ENCODE measurements around the gene SH3GL1.
A peak's percentile ranks its signal among the peaks of the same experiment; 100 is the strongest.

SH3GL1 gene

DNA sequence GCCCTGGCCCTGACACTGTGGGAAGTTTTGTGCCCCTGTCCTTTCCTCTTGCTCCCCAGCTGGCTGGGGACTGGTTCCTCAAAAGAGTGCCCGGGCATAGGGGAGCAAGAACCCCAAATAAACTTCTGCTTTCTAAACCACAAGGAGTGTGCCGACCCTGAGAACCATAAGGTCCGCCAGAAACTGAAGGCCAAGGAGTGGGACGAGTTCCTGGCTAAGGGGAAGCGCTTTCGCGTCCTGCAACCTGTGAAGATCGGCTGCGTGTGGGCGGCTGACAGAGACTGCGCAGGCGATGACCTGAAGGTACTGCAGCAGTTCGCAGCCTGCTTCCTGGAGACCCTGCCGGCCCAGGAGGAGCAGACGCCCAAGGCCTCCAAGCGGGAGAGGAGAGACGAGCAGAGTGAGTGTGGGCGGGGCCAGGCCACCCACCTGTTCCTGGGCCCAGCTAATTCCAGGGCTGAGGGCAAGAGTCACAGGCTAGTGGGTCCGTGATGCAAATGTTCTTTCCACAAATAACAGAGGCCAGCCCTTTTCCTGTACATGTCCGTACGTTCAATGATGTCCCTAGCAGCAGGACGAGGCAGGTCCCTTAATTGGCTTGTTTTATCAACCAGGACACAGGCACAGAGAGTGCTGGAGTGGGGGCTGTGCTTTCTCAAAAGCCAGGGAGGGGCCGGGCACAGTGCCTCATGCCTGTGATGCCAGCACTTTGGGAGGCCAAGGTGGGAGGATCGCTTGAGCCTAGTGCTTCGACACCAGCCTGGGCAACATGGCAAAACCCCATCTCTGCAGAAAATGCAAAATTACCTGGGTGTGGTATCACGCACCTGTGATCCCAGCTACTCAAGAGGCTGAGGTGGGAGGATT is 31.7 kb upstream of the SH3GL1 start:
- peak; percentile 11 to 59 for DNase-seq

DNA sequence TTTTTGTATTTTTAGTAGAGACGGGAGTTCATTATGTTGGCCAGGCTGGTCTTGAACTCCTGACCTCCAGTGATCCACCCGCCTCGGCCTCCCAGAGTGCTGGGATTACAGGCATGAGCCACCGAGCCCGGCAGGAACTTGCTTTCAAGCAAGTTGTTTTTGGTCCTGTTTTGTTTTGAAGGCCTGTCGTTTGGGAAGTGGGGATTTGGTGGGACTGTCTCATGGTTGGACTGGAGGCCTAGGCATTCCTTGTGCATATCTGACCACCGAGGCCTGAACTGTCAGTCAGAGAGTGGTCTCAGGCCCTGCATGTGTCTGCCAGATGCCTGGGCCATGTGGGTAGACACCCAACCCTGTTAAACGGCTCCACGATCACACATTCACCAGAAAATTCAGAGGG is 30.9 kb upstream of the SH3GL1 start:
- DNase-seq = no peak

DNA sequence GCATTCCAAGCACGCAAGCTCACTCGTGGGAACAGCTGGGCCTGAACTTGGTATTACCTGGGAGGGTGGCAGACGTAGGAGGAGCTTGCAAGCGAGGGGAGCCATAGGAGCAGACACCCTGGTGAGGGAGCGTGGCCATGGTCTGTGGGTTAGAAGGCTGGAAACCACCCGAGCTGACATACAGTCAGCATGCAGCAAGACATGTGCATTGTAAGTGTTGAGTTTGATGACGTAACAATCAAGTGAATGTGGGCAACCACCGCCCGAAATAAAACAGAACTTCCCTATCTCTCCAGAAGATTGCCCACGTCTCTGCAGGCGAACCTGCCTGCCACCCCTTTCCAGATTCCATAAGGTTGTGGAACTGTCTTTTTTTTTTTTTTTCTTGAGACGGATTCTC is 30.4 kb upstream of the SH3GL1 start:
- peak; percentile 25 to 77 for DNase-seq

DNA sequence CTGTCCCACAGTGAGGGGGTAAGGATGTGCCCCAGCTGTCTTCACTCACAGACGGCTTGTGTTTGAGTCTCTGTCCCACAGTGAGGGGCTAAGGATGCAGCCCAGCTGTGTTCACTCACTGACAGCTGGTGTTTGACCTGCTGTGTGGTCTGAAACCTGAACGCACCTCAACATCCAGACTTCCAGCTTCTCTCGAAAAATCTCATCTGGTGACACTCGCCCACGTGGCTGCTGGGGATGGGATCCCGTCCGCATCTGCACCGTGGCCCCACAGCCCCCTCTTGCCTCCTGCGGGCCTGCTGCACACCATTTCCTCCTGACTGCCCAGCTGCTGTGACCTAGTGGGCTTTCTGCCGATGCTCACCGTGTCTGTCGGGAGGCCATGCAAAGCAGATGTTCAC is 29.4 kb upstream of the SH3GL1 start:
- DNase-seq = no peak

DNA sequence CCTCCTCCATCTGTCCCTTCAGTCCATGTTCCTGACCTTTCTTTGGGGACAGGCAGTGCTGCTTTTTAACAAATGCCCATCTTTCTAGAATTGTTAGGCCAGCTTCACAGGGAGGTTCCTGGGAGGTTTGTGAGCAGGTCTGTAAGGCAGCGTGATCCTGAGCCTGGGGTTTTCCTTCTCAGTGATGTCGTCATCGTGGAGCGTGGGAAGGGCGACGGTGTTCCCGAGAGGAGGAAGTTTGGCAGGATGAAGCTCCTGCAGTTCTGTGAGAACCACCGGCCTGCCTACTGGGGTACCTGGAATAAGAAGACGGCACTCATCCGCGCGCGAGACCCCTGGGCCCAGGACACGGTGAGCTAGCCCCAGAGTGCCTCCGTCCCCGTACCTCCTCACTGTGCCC is 28.9 kb upstream of the SH3GL1 start:
- DNase-seq = no peak

DNA sequence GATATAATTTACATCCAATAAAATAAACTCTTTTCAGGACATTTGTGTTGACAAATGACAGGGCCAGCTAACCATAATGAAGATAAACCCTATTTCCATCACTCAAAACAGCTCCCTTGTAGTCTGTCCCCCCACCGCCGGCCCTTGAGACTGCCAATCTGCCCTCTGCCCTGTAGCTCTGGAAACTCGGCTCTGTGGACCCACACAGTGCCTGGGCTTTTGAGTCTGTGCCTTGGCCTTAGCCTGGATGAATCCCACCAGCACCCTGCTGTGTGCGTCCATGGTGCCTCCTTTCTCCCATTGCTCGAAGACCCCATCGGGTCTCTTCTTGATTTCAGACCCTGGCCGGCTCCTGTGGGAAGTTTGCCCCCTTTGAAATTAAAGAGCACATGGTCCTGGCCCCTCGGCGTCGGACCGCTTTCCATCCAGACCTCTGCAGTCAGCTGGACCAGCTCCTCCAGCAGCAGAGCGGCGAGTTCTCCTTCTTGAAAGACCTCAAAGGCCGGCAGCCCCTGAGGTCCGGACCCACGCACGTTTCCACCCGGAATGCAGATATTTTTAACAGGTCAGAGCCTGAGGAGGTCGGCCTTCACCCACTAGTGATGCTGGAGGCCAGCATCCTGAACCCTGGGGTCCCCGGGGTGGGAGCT is 28.1 kb upstream of the SH3GL1 start:
- no peak for DNase-seq

DNA sequence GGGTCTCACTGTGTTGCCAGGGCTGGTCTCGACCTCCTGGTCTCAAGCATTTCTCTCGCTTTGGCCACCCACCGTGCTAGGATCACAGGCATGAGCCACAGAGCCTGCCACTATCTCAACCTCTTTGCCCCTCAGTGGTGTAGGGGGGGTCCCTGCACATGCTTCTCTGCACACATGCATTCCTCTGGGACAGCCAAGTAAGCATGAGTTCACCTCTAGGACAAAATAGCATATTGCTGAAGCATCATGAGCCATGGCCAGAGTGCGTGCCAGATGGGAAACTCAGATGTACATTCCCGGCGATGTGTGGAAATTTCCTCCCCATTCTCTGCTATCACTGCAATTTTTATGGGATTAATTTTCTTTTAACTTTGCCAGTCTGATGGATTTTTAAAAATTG is 25.2 kb upstream of the SH3GL1 start:
- no peak for DNase-seq

DNA sequence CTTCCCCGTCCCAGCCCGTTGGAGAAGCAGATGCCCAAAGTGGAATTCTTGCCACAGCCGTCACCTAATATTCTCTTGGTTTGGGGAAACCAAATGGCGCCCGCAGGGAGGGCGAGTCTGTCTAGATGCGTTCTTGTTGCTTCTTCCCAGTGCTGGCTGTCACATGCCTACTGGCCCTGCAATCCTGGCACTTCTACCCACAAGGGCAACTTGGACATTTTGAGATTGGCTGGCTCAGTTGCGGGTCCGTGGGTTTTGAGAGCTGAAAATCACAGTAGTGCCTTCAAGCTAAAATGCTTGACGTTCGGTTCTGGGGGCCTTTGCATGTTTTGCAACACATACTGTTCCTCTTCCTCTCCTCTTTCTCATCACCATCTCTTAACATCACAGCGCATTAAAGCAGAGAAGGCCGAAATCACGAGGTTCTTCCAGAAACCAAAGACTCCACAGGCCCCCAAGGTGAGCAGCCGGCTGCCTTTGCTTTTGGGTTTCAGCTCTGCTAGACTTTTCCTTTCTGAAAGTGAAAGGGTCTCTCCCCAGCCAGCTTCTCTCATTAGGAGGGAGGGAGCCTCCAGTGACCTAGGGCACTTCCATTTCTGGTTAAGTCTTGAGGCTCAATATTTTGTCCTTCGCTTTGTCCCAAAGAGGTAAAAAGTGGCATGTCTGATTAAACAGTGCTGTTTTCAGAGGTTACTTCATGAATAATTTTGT is 23.2 kb upstream of the SH3GL1 start:
- DNase-seq = no peak

DNA sequence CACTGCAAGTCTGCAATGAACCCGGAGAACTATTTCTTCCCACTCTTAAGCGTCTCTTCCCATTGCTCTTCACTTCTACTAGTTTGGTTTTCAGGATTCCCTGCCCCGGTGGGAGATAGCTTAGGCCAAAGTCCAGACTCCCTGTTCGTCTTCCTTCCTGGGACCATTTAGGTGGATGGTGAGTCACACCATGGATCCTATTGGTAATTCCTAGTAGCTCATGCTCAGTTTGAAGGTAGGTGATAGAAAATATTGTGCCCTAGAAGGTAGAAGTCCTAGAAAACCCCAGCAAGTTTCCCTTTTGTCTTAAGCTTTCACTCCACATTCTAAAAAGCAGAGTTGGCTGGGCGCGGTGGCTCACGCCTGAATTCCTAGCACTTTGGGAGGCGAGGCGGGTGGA is 15.9 kb upstream of the SH3GL1 start:
- no peak for DNase-seq

DNA sequence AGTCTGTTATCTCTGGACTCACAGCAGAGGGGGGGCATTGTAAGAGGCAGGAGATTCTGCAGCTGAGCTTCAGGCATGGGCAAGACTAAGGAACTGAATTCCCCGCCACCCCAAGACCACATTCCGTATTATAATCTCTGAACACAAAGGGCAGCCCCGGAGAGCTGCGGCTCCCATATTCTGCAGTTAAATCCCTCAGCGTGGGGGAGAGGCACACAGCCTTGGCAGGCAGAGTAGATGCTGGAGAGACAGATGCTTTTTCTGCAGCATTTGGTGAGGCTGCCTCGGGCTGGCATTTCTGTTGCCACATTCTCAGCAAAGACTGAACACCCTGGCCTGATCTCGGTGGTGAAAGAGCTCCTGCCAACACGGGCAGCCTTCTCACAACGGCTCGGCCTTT is 15.0 kb upstream of the SH3GL1 start:
- DNase-seq = no peak

DNA sequence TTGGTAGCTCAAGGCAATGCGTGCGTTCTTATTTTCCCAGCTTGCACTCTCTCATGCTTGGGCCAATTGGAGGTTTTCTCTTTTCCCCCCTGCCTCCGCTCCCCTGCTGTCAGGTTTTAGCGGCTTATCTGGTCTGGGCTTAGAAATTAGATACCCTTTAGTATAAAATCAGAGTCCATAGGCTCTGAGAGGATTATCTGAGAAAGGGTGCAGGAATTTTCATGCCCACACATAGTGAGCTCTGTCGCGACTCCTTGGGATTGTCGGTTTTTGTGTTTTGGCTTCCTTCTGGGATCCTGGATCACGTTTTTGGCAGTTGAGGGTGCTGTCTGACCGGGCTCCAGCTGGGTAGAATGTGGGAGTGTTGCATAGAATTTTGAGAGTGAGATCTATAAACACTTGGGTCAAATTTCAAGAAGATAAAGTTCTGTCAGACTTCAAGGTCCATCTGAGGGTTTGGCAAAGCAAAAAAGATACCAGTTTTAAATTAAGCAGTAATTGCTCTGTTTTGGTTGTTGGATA is 14.5 kb upstream of the SH3GL1 start:
- no peak for DNase-seq

DNA sequence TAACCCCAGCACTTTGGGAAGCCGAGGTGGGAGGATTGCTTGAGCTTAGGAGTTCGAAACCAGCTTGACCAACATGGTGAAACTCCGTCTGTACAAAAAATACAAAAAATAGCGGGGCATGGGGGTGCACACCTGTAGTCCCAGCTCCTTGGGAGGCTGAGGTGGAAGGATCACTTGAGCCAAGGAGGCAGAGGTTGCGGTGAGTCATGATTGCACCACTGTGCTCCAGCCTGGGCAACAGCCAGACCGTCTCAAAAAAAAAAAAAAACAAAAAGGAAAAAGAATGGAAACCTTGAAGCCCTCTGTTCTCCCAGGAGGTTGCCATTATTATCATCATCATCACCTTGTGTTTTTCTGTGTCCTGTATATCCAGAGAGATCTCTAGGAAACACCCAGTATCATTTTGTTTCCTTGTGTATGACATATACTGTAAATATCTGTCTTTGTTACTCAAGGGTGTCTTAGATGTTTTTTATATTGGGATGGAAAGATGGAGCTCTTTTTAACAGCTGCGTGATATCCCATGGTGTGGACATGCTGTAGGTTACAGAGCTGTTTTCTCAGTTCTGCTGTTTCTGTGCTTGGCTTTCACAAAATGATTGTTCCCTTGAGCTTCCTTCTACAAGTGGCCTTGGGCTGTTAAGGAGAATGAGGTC is 13.9 kb upstream of the SH3GL1 start:
- DNase-seq = no peak

DNA sequence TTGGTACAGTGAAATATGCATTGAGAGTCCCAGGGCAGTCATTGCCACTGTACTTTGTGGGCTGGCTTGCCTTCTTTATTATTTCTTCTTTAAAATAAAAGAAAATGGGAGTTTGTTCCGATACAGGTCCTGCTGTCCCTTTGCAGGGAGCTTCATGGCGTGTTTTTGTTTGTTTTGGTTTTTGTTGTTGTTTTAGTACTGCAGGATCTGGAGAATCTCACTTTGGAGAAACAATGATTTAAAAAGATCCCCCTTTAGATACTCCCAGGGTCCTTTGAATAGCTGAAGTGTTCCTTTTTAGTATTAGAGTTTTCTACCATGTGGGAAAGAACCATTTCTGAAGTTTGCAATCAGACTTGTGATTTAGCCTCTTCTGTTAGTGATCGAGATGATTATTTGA is 13.2 kb upstream of the SH3GL1 start:
- no peak for DNase-seq

DNA sequence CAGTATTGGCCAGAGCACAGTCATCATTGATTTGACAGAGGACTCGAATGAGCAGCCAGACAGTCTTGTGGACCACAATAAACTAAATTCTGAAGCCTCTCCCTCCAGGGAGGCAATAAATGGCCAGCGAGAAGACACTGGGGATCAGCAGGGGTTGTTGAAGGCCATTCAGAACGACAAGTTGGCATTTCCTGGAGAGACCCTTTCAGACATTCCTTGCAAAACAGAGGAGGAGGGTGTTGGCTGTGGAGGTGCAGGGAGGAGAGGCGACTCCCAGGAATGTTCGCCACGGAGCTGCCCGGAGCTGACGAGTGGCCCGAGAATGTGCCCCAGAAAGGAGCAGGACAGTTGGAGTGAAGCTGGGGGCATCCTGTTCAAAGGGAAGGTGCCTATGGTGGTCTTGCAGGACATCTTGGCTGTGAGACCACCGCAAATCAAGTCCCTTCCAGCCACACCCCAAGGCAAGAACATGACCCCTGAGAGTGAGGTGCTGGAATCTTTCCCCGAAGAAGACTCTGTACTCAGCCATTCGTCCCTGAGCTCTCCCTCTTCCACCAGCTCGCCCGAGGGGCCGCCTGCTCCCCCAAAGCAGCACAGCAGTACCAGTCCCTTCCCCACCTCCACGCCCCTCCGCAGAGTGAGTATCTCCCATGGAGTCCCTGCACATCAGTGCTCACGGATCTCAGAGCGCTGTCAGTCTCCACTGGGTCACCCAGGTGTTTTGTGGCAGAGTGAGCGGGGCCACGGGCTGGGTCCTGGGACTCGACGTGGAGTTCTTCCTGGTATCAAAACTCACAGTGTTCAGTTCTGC is 9.0 kb upstream of the SH3GL1 start:
- no peak for DNase-seq

DNA sequence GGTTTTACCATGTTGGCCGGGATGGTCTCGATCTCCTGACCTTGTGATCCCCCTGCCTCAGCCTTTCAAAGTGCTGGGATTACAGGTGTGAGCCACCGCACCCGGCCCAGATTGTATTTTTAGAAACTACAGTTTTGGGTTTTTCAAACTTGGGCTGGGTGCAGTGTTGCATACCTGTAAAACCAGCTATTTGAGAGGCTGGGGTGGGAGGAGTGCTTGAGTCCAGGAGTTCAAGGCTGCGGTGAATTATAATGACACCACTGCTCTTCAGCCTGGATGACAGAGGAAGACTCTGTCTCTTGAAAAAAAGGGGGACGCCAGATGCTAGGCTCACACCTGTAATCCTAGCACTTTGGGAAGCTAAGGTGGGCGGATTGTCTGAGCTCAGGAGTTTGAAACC is 6.3 kb upstream of the SH3GL1 start:
- DNase-seq = no peak

DNA sequence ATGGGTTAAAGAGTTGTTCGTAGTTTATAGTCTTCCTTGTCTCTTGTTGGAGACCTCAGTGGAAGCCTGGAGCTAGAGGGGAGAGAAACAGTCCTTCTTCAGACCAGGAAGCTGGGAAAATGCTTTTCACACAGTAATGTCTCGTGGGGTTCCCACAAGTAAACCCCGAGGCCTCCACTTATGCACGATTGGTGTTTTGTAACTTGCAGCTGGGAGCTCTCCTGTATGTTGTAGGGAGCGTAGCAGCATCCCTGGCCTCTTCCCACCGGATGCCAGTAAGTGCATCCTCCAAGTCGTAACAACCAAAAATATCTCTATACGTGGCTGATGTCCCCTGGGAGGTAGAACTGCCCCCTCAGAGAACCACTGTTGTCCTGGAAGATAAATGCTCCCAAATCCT is 5.6 kb upstream of the SH3GL1 start:
- no peak for DNase-seq

DNA sequence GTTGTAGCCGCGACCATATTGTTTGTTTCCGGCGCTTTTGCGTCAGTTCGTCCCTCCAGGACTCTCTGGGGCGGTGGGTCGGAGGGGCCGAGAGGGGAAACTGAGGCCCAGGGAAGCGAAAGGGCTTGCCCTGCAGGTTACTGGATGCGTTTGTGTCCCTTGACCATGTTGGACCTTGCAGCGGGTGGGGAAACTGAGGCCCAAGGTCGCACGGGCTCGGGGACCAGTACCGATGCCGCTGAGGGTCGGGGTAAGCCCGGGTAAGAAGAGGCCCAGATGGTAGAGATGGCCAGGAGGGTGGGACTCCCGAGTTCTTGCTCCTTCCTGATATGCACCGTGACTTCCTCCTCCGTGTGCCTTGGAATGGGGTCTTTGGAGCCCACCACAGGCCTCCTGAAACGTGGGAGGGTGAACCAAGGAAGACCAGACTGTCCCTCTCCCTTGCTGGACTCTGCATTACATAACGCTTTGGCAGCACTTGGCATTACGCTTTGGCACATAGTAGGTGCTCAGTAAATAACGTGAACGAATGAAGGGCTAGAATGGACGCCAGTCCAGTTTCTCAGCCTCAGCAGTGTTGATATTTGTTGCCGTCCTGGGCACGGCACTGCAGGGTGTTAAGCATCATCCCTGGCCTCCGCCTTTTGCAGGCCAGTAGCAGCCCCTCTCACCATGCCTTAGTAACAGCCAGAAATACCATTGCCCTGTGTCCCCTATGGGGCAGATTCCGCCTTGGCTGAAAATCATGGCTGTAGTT is 2.8 kb upstream of the SH3GL1 start:
- DNase-seq = no peak

DNA sequence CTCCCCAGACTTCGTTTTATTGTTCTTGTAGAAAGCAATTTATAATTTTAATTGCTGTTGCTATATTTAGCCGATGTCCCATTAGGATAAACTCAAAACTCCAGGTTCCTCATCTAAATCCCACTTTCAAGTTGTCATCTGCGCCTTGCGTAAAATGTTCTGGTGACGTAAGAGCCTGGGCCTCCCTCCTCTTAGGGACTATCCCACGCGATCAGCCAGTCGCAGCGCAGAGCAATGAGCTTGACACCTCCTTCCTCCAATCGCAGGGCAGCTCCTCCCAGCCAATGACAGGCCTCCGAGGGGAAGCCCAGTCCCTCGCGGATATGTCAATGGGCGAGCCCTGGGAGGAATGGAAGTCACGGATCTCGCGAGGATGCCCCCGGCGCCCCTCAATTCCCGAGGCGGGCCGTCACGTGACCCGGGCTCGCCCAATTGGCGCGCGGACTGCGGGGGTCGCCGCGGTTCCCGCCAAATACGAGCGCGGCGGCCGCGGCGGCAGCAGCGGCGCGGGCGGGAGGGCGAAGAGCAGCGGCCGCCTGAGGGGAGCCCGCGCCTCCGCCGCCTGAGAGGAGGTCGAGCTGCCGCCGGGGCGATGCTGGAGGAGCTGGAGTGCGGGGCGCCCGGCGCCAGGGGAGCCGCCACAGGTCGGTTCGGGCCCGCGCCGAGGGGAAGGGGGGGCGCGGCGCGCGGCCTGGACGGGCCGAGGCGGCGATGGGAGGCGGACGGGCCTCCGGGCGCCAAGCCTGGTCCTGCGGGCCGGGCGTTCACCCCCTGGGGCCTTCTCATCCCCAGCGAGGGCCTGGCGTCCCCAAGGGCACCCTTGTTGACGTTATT is 2.0 kb upstream of the SH3GL1 start, which contains the start of gene CHAF1A:
Gene CHAF1A (plus strand): TSS at position 470 of the 834 bp plus-strand sequence. CDS start 123 bp downstream, at position 593.
- DNase-seq = peak; percentile 99 to 100

DNA sequence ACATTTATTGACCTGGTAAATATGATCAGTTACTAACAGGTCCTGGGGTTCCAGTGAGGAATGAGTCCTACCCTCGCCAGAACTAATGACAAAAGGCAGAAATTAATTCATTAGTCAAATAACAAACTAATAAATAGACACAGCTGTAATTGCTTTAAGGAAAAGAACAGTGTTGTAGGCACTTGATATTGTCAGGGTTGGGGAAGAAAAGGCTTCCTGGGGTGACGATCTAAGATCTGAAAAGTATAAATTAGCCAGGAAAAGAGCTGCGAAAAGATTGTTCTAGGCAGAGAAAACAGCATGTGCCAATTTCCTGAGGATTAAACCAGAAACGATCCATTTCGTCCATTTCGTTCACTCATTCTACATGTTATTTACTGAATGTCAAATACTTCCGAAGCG is 1.4 kb upstream of the SH3GL1 start:
- no peak for DNase-seq

DNA sequence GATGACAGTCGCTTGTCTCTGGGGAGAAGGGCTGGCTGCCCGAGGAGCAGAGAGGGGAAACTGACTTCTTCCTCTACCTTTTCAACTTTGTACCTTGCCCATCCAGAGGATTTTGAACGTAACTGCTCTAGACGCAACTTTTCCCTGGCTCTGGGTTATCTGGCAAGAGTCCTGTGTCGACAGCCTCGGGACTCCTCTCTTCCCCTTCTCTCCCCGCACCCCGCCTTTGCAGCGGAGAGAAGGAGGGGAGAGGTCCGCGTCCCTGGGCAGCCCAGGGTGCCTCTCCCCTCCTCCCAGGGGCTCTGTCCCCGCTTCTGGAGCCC is 574 bp downstream of the SH3GL1 start:
- DNase-seq = peak in 1 of 2 donors; percentile 17

Measured in CD4-positive, alpha-beta T cell treated with Interleukin-1 beta for 1 hour (primary cell).